Measurements from ENCODE around the gene LRRC3C.

GRCh38 chr17:39988206-39988810, 60.8 kb downstream of the LRRC3C start:
- TF ChIP-seq CTCF (tag by site-specific recombination; IDR thresholded peaks at IDR 0.05) = no peak
- TF ChIP-seq ZNF514 (tag by site-specific recombination; IDR thresholded peaks at IDR 0.05) = no peak
- no peak for TF ChIP-seq ZNF350 (tag by site-specific recombination; IDR thresholded peaks at IDR 0.05)
- TF ChIP-seq ZNF707 (tag by site-specific recombination; IDR thresholded peaks at IDR 0.05) = no peak
- no peak for TF ChIP-seq ZNF248 (tag by site-specific recombination; IDR thresholded peaks at IDR 0.05)
- TF ChIP-seq ZNF610 (tag by site-specific recombination; IDR thresholded peaks at IDR 0.05; ENCODE audit: borderline replicate concordance) = no peak
- no peak for TF ChIP-seq PRDM10 (tag by site-specific recombination; IDR thresholded peaks at IDR 0.05)
- no peak for TF ChIP-seq YY2 (tag by site-specific recombination; IDR thresholded peaks at IDR 0.05)
